HG03060 (cell line): ENCODE results near the gene TVP23B.
"Not testable (repeated sequence)": the region's sequence is repeated elsewhere in the genome, so short reads cannot be mapped to it uniquely, and the experiment has no call there.

Experiments
- ATAC-seq: cut with Tn5 transposase; IDR thresholded peaks from one replicate; pipeline ENCODE4 v1.9.1; 2021; ENCODE audit warnings: low read depth, moderate number of reproducible peaks; ENCODE audit not compliant: unreplicated experiment

Gene TVP23B

GRCh38 chr17:18780991-18781718 lies at the start of gene TVP23B:
TSS of gene TVP23B (plus strand) at chr17:18781183. CDS start at chr17:18781294, 111 bp downstream.
- peak; percentile 79 for ATAC-seq

GRCh38 chr17:18732438-18732837 lies 48.5 kb upstream of the TVP23B start:
- ATAC-seq = not testable (repeated sequence)

- ATAC-seq = not testable (repeated sequence)
Measured at GRCh38 chr17:18733350-18733749, 47.6 kb upstream of the TVP23B start.

- ATAC-seq = not testable (repeated sequence)
Measured at GRCh38 chr17:18739616-18740391, 41.2 kb upstream of the TVP23B start.

GRCh38 chr17:18741228-18741627 lies 39.8 kb upstream of the TVP23B start:
- not testable (repeated sequence) for ATAC-seq

GRCh38 chr17:18743699-18744421 lies 37.1 kb upstream of the TVP23B start, which contains the start of gene FBXW10:
TSS of gene FBXW10 (plus strand) at chr17:18744054. CDS start at chr17:18744245, 191 bp downstream.
- ATAC-seq = not testable (repeated sequence)

- ATAC-seq = not testable (repeated sequence)
Measured at GRCh38 chr17:18744726-18745125, 36.3 kb upstream of the TVP23B start.

- ATAC-seq = not testable (repeated sequence)
Measured at GRCh38 chr17:18746551-18746950, 34.4 kb upstream of the TVP23B start.

- ATAC-seq = not testable (repeated sequence)
Measured at GRCh38 chr17:18747501-18747900, 33.5 kb upstream of the TVP23B start.

- not testable (repeated sequence) for ATAC-seq
Measured at GRCh38 chr17:18750242-18750641, 30.7 kb upstream of the TVP23B start.

- not testable (repeated sequence) for ATAC-seq
Measured at GRCh38 chr17:18753829-18754409, 27.1 kb upstream of the TVP23B start.

GRCh38 chr17:18755969-18756368 lies 25.0 kb upstream of the TVP23B start:
- not testable (repeated sequence) for ATAC-seq

- not testable (repeated sequence) for ATAC-seq
Measured at GRCh38 chr17:18757368-18758044, 23.5 kb upstream of the TVP23B start.

GRCh38 chr17:18758344-18758743 lies 22.6 kb upstream of the TVP23B start:
- ATAC-seq = not testable (repeated sequence)

GRCh38 chr17:18760221-18760620 lies 20.8 kb upstream of the TVP23B start:
- ATAC-seq = not testable (repeated sequence)

GRCh38 chr17:18770572-18770971 lies 10.4 kb upstream of the TVP23B start:
- ATAC-seq = not testable (repeated sequence)

- ATAC-seq = not testable (repeated sequence)
Measured at GRCh38 chr17:18771066-18771465, 9.9 kb upstream of the TVP23B start.

GRCh38 chr17:18772471-18772870 lies 8.5 kb upstream of the TVP23B start:
- ATAC-seq = no peak

GRCh38 chr17:18781805-18782204 lies 822 bp downstream of the TVP23B start:
- ATAC-seq = not testable (repeated sequence)

- not testable (repeated sequence) for ATAC-seq
Measured at GRCh38 chr17:18785933-18786332, 5.0 kb downstream of the TVP23B start.
